Lower lobe of right lung (tissue), 2 donors: Measurements from ENCODE around the gene YEATS2. TPM values are rescaled to one million over a fixed set of nuclear protein-coding genes. Genes with fewer than 3 reads are reported as not detected.

Source experiments
- ATAC-seq, 2 donors: fragments of 200-7000 bp; cut with Tn5 transposase; one replicate each; pipeline ENCODE4 v1.9.1; 2020 to 2022; ENCODE audit warnings: mild to moderate bottlenecking in 2 of 2, moderate library complexity in 2 of 2
- DNase-seq: peaks from one replicate; pipeline ENCODE4 v3.0.0-alpha.2; 2020
- H3K27ac ChIP-seq: fragments of 200-600 bp; one replicate; pipeline ENCODE4 v1.8.0; 2022
- H3K27me3 ChIP-seq: fragments of 200-600 bp; one replicate; pipeline ENCODE4 v1.8.0; 2022; ENCODE audit warnings: low read depth
- H3K36me3 ChIP-seq: fragments of 200-600 bp; one replicate; pipeline ENCODE4 v1.8.0; 2022; ENCODE audit warnings: mild to moderate bottlenecking
- H3K4me1 ChIP-seq: fragments of 200-600 bp; one replicate; pipeline ENCODE4 v1.8.0; 2022
- H3K4me3 ChIP-seq: fragments of 200-600 bp; one replicate; pipeline ENCODE4 v1.8.0; 2022; ENCODE audit warnings: mild to moderate bottlenecking
- H3K9me3 ChIP-seq: fragments of 200-600 bp; one replicate; pipeline ENCODE4 v1.8.0; 2022
- intact Hi-C: fragments of 100-400 bp; cut with DNase I; formaldehyde crosslinking; loops from one replicate; pipeline ENCODE4 v1.11.0; 2022
- total RNA-seq: library from RNA; stranded (reverse); fragmentation: NEBNext Ultra II Directional; extraction: Animal tissue kit (Norgen Biotek cat#: 25700); gene quantifications from one replicate; pipeline ENCODE4 v1.2.1, GENCODE V29; 2021
- TF ChIP-seq, protein P1 (sequence below): fragments of 200-600 bp; IDR thresholded peaks from one replicate; pipeline ENCODE4 v1.8.0; 2022; ENCODE audit warnings: antibody characterized with exemption, mild to moderate bottlenecking
- donor health status: DM: no; HTN: yes; CAD: no; lungs with severe emphysema.

Gene YEATS2
- total RNA-seq, 1 donor from 2014 or later = 29.0 TPM

DNA sequence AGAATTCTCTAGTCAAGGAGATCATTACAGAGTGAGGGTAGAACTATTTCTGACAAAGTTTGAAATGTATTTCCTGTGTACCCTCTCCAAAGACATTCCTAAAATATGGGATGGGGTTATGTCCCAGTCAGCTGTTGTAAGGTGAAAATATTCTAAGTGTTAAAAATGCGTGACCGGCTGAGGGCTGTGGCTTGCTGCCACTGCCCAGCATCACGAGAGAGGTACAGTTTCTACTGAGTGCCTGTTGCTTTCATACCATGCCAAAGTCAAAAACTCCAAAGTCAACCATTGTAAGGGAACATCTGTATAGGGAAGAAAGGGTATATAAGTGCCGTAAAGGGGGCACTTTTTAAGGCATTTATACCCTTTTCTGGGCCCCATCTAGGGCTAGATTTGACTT is 96.9 kb downstream of the YEATS2 start:
- no peaks in the 10 kb centered on the region for H3K4me1 ChIP-seq
- intact Hi-C loops = no loop called here
- TF ChIP-seq, protein P1, sequence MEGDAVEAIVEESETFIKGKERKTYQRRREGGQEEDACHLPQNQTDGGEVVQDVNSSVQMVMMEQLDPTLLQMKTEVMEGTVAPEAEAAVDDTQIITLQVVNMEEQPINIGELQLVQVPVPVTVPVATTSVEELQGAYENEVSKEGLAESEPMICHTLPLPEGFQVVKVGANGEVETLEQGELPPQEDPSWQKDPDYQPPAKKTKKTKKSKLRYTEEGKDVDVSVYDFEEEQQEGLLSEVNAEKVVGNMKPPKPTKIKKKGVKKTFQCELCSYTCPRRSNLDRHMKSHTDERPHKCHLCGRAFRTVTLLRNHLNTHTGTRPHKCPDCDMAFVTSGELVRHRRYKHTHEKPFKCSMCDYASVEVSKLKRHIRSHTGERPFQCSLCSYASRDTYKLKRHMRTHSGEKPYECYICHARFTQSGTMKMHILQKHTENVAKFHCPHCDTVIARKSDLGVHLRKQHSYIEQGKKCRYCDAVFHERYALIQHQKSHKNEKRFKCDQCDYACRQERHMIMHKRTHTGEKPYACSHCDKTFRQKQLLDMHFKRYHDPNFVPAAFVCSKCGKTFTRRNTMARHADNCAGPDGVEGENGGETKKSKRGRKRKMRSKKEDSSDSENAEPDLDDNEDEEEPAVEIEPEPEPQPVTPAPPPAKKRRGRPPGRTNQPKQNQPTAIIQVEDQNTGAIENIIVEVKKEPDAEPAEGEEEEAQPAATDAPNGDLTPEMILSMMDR = no peak
- H3K36me3 ChIP-seq = peaks cover 73% of the 10 kb centered on the region
- ATAC-seq = no peak
- H3K27ac ChIP-seq = no peak overlapping the region
- no peak for DNase-seq
- H3K27me3 ChIP-seq = no peaks in the 10 kb centered on the region
- H3K4me3 ChIP-seq = no peak overlapping the region
- no peaks in the 10 kb centered on the region for H3K9me3 ChIP-seq

DNA sequence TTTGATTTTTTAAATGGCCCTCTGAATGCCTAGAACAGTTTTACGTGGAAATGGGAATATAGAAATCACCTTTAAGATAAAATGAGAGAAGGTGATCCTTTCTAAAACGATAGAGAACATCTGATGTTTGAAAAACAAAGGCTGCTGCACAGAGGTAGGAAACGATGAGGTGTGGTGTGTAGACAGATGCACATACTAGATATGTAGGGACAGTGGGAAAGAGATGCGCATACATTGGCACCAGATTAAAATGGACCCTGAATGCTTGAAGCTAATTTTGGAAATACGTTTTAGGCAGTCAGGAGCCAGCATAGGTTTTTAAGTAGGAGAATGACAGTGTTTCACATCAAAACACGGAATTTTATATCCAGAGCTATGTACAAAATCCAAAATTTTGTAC is 98.8 kb downstream of the YEATS2 start:
- H3K36me3 ChIP-seq = peaks cover 70% of the 10 kb centered on the region

DNA sequence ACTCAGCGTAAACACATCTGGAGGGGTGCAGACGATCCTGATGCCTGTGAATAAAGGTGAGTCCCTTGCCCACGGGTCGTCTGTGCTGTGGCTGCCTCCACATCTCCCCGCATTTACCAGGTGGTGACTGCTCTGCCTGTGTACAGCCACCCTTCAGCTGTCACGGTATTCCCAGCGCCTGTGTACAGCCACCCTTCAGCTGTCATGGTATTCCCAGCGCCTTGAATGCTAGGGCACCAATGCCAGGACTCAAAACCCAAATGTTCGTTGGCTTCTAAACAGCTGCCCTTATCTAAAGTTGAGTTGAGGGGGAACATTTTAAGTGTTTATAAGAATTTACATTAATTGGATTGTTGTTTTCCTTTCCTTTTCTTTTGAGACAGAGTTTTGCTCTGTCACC is 100.4 kb downstream of the YEATS2 start:
- no peak for ATAC-seq

More for the DNA sequence above, 98.8 kb downstream of the YEATS2 start:
- no peaks in the 10 kb centered on the region for H3K9me3 ChIP-seq
- ATAC-seq = no peak
- TF ChIP-seq, protein P1 = no peak
- H3K4me1 ChIP-seq = no peaks in the 10 kb centered on the region
- H3K27ac ChIP-seq = no peak overlapping the region
- intact Hi-C loops = no loop called here
- H3K4me3 ChIP-seq = no peak overlapping the region
- H3K27me3 ChIP-seq = no peaks in the 10 kb centered on the region
- DNase-seq = no peak

DNA sequence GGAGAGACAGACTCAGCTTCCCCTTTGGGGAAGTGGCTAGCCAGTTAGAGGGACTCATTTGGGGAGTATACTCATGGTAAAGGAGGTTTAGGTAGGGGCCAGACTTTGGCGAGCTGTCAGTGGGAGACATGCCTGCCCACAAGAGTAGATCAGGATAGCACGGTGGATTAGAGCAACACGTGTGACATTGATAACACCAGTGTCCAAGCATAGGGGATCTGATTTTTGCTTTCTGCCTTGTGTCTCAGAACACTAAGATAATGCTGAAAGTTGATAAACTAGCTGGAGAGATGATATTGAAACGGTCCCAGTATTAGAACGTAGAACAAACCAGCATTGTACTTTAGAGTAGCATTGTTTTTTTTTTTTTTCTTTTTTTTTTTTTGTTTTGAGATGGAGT is 101.9 kb downstream of the YEATS2 start:
- TF ChIP-seq, protein P1 = no peak
- Histone ChIP-seq H3K9me3 (no peaks in the 10 kb centered on the region), H3K4me3 (no peak overlapping the region), H3K27ac (no peak overlapping the region), H3K27me3 (no peaks in the 10 kb centered on the region), H3K4me1 (no peaks in the 10 kb centered on the region), H3K36me3 (peaks cover 74% of the 10 kb centered on the region)
- ATAC-seq (no peak), DNase-seq (no peak)
- intact Hi-C loops = no loop called here

More for the DNA sequence above, 100.4 kb downstream of the YEATS2 start:
- no peaks in the 10 kb centered on the region for H3K4me1 ChIP-seq
- peaks cover 70% of the 10 kb centered on the region for H3K36me3 ChIP-seq
- no peak overlapping the region for H3K27ac ChIP-seq
- H3K9me3 ChIP-seq = no peaks in the 10 kb centered on the region
- intact Hi-C loops = no loop called here
- TF ChIP-seq, protein P1 = no peak
- H3K4me3 ChIP-seq = no peak overlapping the region
- DNase-seq = no peak
- H3K27me3 ChIP-seq = no peaks in the 10 kb centered on the region

DNA sequence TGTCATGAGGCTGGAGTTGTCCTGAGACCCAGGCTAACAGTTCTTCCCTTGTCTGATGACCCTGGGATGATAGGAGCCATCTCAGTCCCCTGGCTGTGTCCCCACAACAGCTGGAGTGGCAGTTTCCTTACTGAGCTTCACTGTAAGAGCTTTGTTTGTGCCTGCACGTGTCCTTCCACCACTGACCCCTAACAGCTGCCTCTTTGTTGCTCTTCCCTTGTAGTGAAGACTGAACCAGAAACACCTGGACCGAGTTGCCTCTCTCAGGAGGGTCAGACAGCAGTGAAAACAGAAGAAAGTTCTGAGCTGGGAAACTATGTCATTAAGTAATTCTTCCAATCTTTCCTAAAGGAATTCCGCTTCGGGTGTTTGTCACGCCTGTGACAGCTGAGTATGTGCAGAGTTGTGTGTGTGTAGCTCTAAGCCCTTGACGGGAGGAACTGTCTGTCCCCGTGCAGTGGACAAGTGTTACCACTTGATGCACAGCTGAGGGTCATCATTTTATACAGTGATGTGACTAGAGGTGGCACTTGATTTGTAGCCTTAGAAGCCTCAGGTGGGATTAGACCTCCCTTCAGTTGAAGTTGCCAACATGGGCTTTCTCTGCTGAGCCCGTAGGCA is 102.8 kb downstream of the YEATS2 start:
- H3K9me3 ChIP-seq = no peaks in the 10 kb centered on the region
- peaks cover 83% of the 10 kb centered on the region for H3K36me3 ChIP-seq
- no peak for DNase-seq
- H3K4me1 ChIP-seq = no peaks in the 10 kb centered on the region
- H3K27me3 ChIP-seq = no peaks in the 10 kb centered on the region
- ATAC-seq = no peak
- H3K4me3 ChIP-seq = no peak overlapping the region
- no peak overlapping the region for H3K27ac ChIP-seq
- intact Hi-C loops = no loop called here
- TF ChIP-seq, protein P1 = no peak
